ENCODE measurements around the gene ATP2B3.

The ATP2B3 gene

GRCh38 chrX:153608806-153609205 is 91.4 kb downstream of the ATP2B3 start:
- H3K9me2 ChIP-seq (ENCODE audit: low read depth, low read length) = no peaks in the 10 kb centered on the region
- no peaks in the 10 kb centered on the region for H3K79me2 ChIP-seq (ENCODE audit: insufficient read depth, low read length)
- no peaks in the 10 kb centered on the region for H3K27me3 ChIP-seq (ENCODE audit: insufficient read depth, low read length)
- no peak overlapping the region for H2AFZ ChIP-seq (ENCODE audit: low read length)
- no peak overlapping the region for H3K4me3 ChIP-seq (ENCODE audit: low read depth, low read length, poor library complexity, severe bottlenecking)
- H3K4me1 ChIP-seq (ENCODE audit: insufficient read depth, low read length, severe bottlenecking) = peaks cover 7% of the 10 kb centered on the region
- H3K27ac ChIP-seq (ENCODE audit: low read depth, low read length, poor library complexity, severe bottlenecking) = no peak overlapping the region
- H3K9me3 ChIP-seq (ENCODE audit: low read length) = no peaks in the 10 kb centered on the region
- no peaks in the 10 kb centered on the region for H4K20me1 ChIP-seq (ENCODE audit: insufficient read depth, low read length)
- no peaks in the 10 kb centered on the region for H3K36me3 ChIP-seq (ENCODE audit: insufficient read depth, low read length)
- no peaks in the 10 kb centered on the region for H3F3A ChIP-seq (ENCODE audit: insufficient read depth, low read length)
- TF ChIP-seq EZH2 (IDR thresholded peaks at IDR 0.05; ENCODE audit: borderline replicate concordance, low read length) = no peak
- no peak overlapping the region for H3K9ac ChIP-seq (ENCODE audit: low read length)
- H3K4me2 ChIP-seq (ENCODE audit: low read length) = no peak overlapping the region

- Histone ChIP-seq H3K9ac (ENCODE audit: low read length) (peak overlapping the region; percentile 54; the same call in 1 of the 2 replicates), H3K36me3 (ENCODE audit: insufficient read depth, low read length) (no peaks in the 10 kb centered on the region), H3K4me3 (ENCODE audit: low read depth, low read length, poor library complexity, severe bottlenecking) (peak overlapping the region; percentile 56), H3K9me2 (ENCODE audit: low read depth, low read length) (no peaks in the 10 kb centered on the region), H4K20me1 (ENCODE audit: insufficient read depth, low read length) (no peaks in the 10 kb centered on the region), H3K9me3 (ENCODE audit: low read length) (no peaks in the 10 kb centered on the region), H3K27ac (ENCODE audit: low read depth, low read length, poor library complexity, severe bottlenecking) (no peak overlapping the region), H3F3A (ENCODE audit: insufficient read depth, low read length) (no peaks in the 10 kb centered on the region), H3K4me2 (ENCODE audit: low read length) (peak overlapping the region; percentile 73), H3K79me2 (ENCODE audit: insufficient read depth, low read length) (no peaks in the 10 kb centered on the region), H2AFZ (ENCODE audit: low read length) (no peak overlapping the region), H3K27me3 (ENCODE audit: insufficient read depth, low read length) (no peaks in the 10 kb centered on the region), H3K4me1 (ENCODE audit: insufficient read depth, low read length, severe bottlenecking) (peaks cover 7% of the 10 kb centered on the region)
- peak; percentile 64 for TF ChIP-seq CTCF (IDR thresholded peaks at IDR 0.05; ENCODE audit: low read length)
- TF ChIP-seq EZH2 (IDR thresholded peaks at IDR 0.05; ENCODE audit: borderline replicate concordance, low read length) = no peak
These were observed 92.7 kb downstream of the ATP2B3 start for GRCh38 chrX:153609917-153610835.

GRCh38 chrX:153610836-153611213 is 93.4 kb downstream of the ATP2B3 start:
- Histone ChIP-seq H3K4me1 (ENCODE audit: insufficient read depth, low read length, severe bottlenecking) (peaks cover 7% of the 10 kb centered on the region), H3K36me3 (ENCODE audit: insufficient read depth, low read length) (no peaks in the 10 kb centered on the region), H3F3A (ENCODE audit: insufficient read depth, low read length) (no peaks in the 10 kb centered on the region), H3K4me2 (ENCODE audit: low read length) (peak overlapping the region; percentile 73; the same call in 1 of the 2 replicates), H3K79me2 (ENCODE audit: insufficient read depth, low read length) (no peaks in the 10 kb centered on the region), H3K4me3 (ENCODE audit: low read depth, low read length, poor library complexity, severe bottlenecking) (peak overlapping the region; percentile 56), H3K9ac (ENCODE audit: low read length) (no peak overlapping the region), H4K20me1 (ENCODE audit: insufficient read depth, low read length) (no peaks in the 10 kb centered on the region), H2AFZ (ENCODE audit: low read length) (no peak overlapping the region), H3K9me2 (ENCODE audit: low read depth, low read length) (no peaks in the 10 kb centered on the region), H3K9me3 (ENCODE audit: low read length) (no peaks in the 10 kb centered on the region), H3K27ac (ENCODE audit: low read depth, low read length, poor library complexity, severe bottlenecking) (no peak overlapping the region), H3K27me3 (ENCODE audit: insufficient read depth, low read length) (no peaks in the 10 kb centered on the region)
- no peak for TF ChIP-seq CTCF (IDR thresholded peaks at IDR 0.05; ENCODE audit: low read length)
- no peak for TF ChIP-seq EZH2 (IDR thresholded peaks at IDR 0.05; ENCODE audit: borderline replicate concordance, low read length)

Measured in OCI-LY1 (cell line).